ENCODE results near the gene STK24.
"Not testable (repeated sequence)": the region's sequence is repeated elsewhere in the genome, so short reads cannot be mapped to it uniquely, and the experiment has no call there.

STK24 gene

GRCh38 chr13:98582947-98583346, 6.0 kb upstream of the STK24 start:
- DNase-seq (ENCODE audit: low read depth): no peak

- no peak for DNase-seq (ENCODE audit: low read depth)
These were observed 5.2 kb upstream of the STK24 start for GRCh38 chr13:98581971-98582702.

GRCh38 chr13:98581381-98581780, 4.5 kb upstream of the STK24 start:
- no peak for DNase-seq (ENCODE audit: low read depth)

- DNase-seq (ENCODE audit: low read depth): no peak
These were observed 3.5 kb upstream of the STK24 start for GRCh38 chr13:98580420-98580819.

GRCh38 chr13:98577836-98578285, 954 bp upstream of the STK24 start:
- DNase-seq (ENCODE audit: low read depth): no peak

GRCh38 chr13:98576200-98576945, 534 bp downstream of the STK24 start:
- DNase-seq (ENCODE audit: low read depth): no peak

GRCh38 chr13:98575904-98576199, 1.1 kb downstream of the STK24 start:
- DNase-seq (ENCODE audit: low read depth): no peak

GRCh38 chr13:98575009-98575903, 1.7 kb downstream of the STK24 start:
- no peak for DNase-seq (ENCODE audit: low read depth)

- DNase-seq (ENCODE audit: low read depth): no peak
These were observed 4.8 kb downstream of the STK24 start for GRCh38 chr13:98571955-98572662.

- DNase-seq (ENCODE audit: low read depth): no peak
These were observed 6.0 kb downstream of the STK24 start for GRCh38 chr13:98570929-98571372.

- DNase-seq (ENCODE audit: low read depth): not testable (repeated sequence)
These were observed 7.2 kb downstream of the STK24 start for GRCh38 chr13:98569494-98570367.

- no peak for DNase-seq (ENCODE audit: low read depth)
These were observed 8.0 kb downstream of the STK24 start for GRCh38 chr13:98568918-98569317.

GRCh38 chr13:98567140-98567539, 9.8 kb downstream of the STK24 start:
- no peak for DNase-seq (ENCODE audit: low read depth)

- DNase-seq (ENCODE audit: low read depth): no peak
These were observed 11.0 kb downstream of the STK24 start for GRCh38 chr13:98565726-98566565.

GRCh38 chr13:98564204-98564603, 12.7 kb downstream of the STK24 start:
- DNase-seq (ENCODE audit: low read depth): no peak

- DNase-seq (ENCODE audit: low read depth): no peak
These were observed 13.8 kb downstream of the STK24 start for GRCh38 chr13:98563071-98563470.

GRCh38 chr13:98559169-98559568, 17.7 kb downstream of the STK24 start:
- DNase-seq (ENCODE audit: low read depth): no peak

- DNase-seq (ENCODE audit: low read depth): no peak
These were observed 18.7 kb downstream of the STK24 start for GRCh38 chr13:98557937-98558792.

Data from stimulated activated CD8-positive, alpha-beta memory T cell treated with anti-CD3 and anti-CD28 coated beads, Interleukin-15, amount 100 ng/mL, for 1 hour (primary cell).